GM18873 (cell line): ENCODE measurements around the gene MEAK7.
"Not testable (repeated sequence)": the region's sequence is repeated elsewhere in the genome, so short reads cannot be mapped to it uniquely, and the experiment has no call there.

Experiments
- ATAC-seq: cut with Tn5 transposase; IDR thresholded peaks from one replicate; pipeline ENCODE4 v1.9.1; 2021; ENCODE audit warnings: mild to moderate bottlenecking, moderate library complexity, moderate number of reproducible peaks; ENCODE audit not compliant: unreplicated experiment, low FRiP score

MEAK7 gene

GRCh38 chr16:84534815-84535214 is 30.4 kb upstream of the MEAK7 start:
- no peak for ATAC-seq

- no peak for ATAC-seq
These were observed 28.5 kb upstream of the MEAK7 start for GRCh38 chr16:84532855-84533486.

- no peak for ATAC-seq
These were observed 27.8 kb upstream of the MEAK7 start for GRCh38 chr16:84532291-84532724.

GRCh38 chr16:84531671-84532111 is 27.2 kb upstream of the MEAK7 start:
- ATAC-seq: no peak

- no peak for ATAC-seq
These were observed 26.1 kb upstream of the MEAK7 start for GRCh38 chr16:84530590-84530989.

GRCh38 chr16:84529607-84530006 is 25.1 kb upstream of the MEAK7 start:
- ATAC-seq: no peak

GRCh38 chr16:84528322-84528721 is 23.9 kb upstream of the MEAK7 start:
- ATAC-seq: no peak

GRCh38 chr16:84527532-84528269 is 23.2 kb upstream of the MEAK7 start:
- ATAC-seq: no peak

- ATAC-seq: no peak
These were observed 22.5 kb upstream of the MEAK7 start for GRCh38 chr16:84526794-84527531.

- not testable (repeated sequence) for ATAC-seq
These were observed 20.6 kb upstream of the MEAK7 start for GRCh38 chr16:84524941-84525581.

- ATAC-seq: no peak
These were observed 20.0 kb upstream of the MEAK7 start for GRCh38 chr16:84524346-84524920.

GRCh38 chr16:84521497-84521770 is 17.0 kb upstream of the MEAK7 start:
- no peak for ATAC-seq

- no peak for ATAC-seq
These were observed 16.5 kb upstream of the MEAK7 start for GRCh38 chr16:84520725-84521496.

- no peak for ATAC-seq
These were observed 15.4 kb upstream of the MEAK7 start for GRCh38 chr16:84519855-84520254.

GRCh38 chr16:84518804-84519341 is 14.4 kb upstream of the MEAK7 start:
- ATAC-seq: no peak

- ATAC-seq: not testable (repeated sequence)
These were observed 13.8 kb upstream of the MEAK7 start for GRCh38 chr16:84518220-84518619.

GRCh38 chr16:84517366-84517765 is 12.9 kb upstream of the MEAK7 start:
- no peak for ATAC-seq

- peak; percentile 88 for ATAC-seq
These were observed 10.7 kb upstream of the MEAK7 start for GRCh38 chr16:84514874-84515835.
